ENCODE results near the gene FBXL15.

The FBXL15 gene

DNA sequence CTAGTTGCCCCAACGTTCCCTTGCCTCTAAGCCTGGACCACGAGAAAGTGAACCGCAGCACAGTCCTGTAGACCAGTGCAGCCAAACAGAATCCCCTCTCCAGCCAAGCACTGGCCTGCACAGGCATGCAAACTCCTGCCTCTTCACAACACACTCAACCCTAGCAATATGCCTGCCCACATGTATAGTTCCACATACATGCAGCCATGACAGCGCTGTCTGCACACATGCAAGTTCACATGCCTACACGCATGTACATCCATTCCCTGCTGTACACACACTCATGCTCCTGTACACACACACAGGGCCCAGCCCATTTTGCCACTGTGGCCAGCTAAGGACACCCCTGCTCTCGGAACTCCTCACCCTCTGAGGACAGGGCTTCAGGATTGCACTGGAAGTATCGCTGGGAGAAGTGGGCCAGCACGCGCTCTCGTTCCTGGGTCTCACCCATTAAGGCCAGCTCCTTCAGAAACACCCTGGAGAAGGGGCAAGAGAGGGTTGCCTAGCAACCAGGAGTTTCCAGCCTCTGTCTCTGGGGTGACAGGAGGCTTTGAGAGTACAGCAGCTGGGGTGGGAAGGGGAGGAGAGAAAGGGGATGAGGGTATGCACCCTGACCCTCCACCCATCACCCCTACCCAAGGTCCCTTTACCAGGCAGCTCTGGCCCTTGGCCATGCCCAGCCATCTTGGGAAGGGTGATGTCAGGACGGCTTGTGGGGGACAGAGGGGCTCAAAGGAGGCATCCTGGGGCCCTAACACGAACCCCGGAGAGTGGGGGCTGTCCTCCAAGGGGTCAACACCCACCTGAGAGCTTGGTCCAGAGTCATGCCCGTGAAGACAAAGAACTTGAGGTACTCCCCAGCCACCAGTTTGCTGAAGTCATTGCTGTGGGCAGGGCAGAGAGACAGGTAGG lies 9.0 kb upstream of the FBXL15 start:
- no peak for DNase-seq (ENCODE audit: low spot score)

DNA sequence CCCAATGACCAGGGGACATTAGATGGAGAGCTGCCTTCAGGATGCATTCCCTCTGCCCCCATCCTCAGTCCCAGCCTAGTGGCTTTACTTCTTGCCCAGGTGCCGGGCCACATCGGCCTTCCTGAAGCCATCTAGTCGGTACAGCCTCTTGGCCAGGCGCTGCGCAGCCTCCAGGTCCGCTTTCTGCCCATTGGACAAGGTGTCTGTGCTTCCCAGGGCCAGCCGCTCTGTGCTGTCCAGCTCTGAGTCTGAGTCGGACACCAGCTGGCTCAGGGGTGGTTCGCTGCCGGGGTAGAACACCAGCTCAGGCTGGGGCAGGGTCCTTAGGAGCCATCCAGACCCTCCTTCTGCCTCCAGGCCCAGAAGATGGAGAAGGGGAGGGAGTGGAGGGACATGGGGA lies 8.3 kb upstream of the FBXL15 start:
- DNase-seq (ENCODE audit: low spot score), result no peak

- DNase-seq (ENCODE audit: low spot score), result no peak
These were observed 7.5 kb upstream of the FBXL15 start for GRCh38 chr10:102413053-102413705.

DNA sequence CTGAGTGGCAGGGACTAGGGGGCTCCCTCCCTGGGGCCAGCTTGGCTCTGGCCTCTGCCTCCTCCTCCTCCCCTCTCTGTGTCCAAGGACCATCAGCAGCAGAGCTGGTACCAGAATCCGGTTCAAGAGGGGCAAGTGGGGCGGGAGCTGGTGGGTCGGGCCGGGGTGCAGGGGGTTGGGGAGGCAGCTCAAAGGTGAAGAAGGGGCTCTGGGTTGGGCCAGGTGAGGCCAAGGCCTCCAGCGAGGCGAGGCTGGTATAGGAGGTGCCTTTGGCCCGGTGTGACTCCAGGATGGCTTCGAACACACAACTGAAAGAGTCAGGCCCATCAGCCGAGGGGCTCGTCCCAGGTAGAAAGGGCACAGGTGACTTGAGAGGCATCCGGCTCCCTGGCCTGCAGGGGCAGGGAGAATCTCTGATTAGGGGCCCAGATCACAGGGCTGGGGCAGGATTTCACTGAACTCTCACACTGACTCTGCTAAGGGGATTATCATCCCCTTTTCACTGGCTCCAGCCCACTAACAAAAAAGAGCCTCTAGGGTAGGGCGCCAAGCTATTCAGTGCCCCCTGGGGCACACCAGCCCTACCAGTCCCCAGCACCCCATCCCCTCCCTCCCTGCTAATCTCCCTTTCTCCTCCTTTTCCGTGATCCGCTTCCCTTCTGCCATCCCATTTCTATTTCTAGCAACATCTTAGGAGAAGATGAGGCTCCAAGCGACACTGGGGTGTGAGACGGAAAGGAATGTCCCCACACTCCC lies 6.7 kb upstream of the FBXL15 start:
- no peak for DNase-seq (ENCODE audit: low spot score)

DNA sequence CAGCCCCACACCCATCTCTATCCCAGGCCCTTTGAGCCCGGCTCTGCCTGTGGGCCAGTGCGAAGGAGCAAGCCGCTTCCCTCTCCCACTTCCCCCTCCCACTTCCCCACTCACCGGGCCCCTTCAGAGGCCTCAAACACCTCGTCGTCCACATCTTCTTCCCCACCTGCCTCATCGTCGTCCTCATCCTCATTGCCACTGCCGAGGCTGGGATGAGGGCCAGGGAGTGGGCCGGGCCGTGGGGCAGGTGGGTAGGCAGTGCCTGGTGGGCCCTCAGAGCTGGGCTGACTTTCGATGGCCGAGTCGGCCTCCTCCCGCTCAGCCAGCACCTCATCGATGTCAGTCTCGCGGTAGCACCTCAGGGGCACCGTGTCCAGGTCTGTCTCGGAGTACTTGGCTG lies 5.9 kb upstream of the FBXL15 start:
- DNase-seq (ENCODE audit: low spot score), result no peak

DNA sequence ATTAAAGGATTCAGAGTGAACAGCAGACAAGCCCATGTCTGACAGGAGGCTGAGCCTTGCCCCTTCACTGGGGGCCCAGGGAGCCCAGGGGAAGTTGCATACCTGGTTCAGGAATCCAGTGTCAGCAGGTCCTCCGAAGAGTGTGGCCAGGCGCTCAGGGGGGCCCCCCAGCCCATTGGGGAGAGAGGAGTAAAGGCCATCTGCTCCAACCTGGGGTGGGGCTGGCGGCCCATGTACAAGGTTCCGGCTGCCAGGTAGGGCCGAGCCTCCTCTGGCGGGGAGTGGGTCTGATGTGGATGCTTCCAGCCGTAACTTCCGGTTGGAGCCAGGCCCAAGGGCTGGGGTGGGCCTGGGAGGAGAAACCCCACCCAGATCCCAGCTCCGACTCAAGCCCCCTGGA lies 4.4 kb upstream of the FBXL15 start:
- no peak for DNase-seq (ENCODE audit: low spot score)

GRCh38 chr10:102416695-102417094 lies 3.9 kb upstream of the FBXL15 start:
- no peak for DNase-seq (ENCODE audit: low spot score)

DNA sequence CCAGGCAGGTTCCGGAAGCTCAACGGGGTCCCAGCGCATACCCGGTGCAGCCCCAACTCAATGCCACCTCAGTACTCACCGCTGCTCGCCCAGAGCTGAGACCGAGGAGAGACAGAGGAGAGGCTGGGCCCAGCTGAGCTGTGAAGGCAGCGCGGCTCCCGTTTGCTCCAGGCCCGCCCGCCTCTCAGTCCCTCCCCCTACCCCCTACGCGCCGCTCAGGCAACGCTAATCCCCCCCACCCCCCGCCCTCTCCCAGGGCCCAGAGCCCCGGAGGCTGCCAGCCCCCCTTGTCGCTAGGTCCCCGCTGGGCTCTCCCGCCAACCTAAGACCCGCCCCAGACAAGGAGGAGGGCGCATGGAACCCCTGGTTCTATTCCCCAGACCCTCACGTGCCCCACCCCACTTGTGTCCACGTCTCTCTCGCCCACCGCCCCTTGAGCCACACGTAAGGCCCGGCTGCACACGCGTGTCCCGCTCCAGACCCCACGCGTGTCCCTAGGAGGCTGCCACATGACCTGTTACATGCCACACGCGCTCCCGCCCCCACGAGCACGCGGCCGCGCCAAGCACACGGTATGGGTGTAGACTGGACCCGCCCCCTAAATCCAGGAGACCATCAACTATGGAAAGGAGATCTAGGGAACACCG lies 1.9 kb upstream of the FBXL15 start, which contains the start of gene PSD:
PSD (minus strand) TSS at position 164 of the 647 bp plus-strand sequence. CDS start 1,747 bp downstream, outside the sequence.
- DNase-seq (ENCODE audit: low spot score), result no peak

- no peak for DNase-seq (ENCODE audit: low spot score)
These were observed 1.1 kb upstream of the FBXL15 start for GRCh38 chr10:102419269-102420180.

DNA sequence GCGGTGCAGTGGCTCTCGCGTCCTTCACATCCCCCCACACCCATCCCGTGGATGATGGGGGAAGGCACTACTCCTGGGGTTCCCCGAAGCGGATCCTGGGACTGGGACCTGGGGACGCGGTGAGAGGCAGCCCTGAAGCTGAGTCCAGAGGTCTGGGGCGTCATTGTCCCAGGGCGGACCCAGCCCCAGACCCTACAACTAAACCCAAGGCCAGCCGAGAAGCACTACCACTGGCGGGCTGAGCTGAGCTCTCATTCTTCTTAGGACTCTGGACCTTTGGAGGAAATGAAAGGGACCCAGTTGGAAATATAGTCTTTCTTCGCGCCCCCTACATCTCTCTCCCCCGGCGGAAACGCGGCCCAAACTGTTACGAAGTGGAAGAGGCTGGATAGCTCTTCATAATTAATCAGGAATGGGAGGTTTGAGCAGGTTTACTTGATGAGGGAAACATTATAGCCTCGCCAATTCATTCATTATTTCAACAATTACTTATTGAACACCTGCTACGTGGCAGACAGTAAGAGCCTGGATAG lies 389 bp upstream of the FBXL15 start:
- no peak for DNase-seq (ENCODE audit: low spot score)

- no peak for DNase-seq (ENCODE audit: low spot score)
These were observed 796 bp downstream of the FBXL15 start for GRCh38 chr10:102421507-102421756.

DNA sequence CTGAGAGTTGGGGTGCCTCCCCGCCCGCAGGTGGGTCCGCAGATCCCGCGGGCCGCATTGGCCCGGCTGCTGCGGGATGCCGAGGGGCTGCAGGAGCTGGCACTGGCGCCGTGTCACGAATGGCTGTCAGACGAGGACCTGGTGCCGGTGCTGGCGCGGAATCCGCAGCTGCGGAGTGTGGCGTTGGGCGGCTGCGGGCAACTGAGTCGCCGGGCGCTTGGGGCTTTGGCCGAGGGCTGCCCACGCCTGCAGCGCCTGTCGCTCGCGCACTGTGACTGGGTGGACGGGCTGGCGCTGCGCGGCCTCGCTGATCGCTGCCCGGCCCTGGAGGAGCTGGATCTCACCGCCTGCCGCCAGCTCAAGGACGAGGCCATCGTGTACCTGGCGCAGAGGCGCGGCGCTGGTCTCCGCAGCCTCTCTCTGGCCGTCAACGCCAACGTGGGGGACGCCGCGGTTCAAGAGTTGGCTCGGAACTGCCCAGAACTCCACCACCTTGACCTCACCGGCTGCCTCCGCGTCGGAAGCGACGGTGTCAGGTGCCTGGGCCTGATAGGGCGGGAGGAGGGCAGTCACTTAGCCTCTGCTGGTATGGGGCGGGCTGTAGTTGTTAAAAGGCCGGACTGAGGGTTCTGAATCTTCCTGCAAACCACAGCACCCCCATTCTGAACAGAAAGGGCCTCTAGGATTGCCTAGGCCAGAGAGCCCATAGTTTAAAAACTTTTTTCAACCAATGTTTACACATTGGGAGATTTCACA lies 1.3 kb downstream of the FBXL15 start:
- no peak for DNase-seq (ENCODE audit: low spot score)

DNA sequence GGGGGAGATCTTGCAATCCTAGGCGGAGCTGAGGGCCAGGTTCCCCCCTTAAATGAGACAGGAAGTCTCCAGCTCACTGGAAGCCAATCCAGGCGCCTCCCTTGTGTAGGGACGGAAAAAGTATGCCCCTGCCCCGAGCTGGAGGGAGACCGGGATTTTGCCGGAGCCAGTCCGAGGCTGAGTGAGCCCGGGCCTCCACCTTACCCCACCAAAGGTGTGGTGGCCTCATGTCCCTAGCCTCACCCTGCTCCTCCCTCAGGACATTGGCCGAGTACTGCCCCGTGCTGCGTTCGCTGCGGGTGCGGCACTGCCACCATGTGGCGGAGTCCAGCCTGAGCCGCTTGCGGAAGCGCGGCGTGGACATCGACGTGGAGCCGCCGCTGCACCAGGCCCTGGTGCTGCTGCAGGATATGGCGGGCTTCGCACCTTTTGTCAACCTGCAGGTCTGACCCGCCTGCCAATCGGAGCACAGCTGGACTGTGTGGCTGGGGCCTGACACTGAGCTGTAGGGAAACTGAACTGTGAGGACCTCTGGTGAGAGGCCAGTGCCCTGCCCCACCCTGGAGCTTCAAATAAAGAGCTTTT lies 2.0 kb downstream of the FBXL15 start:
- peak; percentile 72 for DNase-seq (ENCODE audit: low spot score)

DNA sequence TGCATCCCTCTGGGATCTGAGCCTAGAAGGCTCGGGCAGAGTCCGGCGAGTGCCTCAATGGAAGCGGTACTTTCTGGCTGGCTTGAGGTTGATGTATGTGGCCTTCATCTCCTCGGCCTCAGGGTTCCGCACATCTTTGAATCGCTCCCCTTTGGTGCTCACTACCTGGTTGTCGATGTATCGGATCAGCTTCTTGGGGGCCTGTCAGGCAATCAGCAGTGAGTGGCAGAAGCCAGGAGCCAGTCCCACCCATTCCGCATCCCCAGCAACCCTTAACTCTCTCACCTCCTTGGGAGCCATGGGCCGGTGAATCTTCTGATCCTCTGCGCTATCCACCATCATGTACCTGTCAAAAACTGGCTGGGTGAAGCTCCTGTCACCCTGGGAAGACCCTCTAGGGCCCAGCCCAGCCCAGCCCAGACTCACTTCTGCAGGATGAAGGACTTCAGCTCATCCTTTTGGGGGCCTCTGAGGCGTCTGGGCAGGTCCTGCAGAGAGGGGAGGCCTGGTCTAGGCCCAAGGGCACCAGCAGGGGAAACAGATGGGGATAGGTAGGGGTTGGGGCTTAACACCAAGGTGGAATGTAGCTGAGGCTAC lies 2.8 kb downstream of the FBXL15 start:
- no peak for DNase-seq (ENCODE audit: low spot score)

- no peak for DNase-seq (ENCODE audit: low spot score)
These were observed 3.5 kb downstream of the FBXL15 start for GRCh38 chr10:102424145-102424544.

GRCh38 chr10:102424916-102425315 lies 4.3 kb downstream of the FBXL15 start:
- no peak for DNase-seq (ENCODE audit: low spot score)

DNA sequence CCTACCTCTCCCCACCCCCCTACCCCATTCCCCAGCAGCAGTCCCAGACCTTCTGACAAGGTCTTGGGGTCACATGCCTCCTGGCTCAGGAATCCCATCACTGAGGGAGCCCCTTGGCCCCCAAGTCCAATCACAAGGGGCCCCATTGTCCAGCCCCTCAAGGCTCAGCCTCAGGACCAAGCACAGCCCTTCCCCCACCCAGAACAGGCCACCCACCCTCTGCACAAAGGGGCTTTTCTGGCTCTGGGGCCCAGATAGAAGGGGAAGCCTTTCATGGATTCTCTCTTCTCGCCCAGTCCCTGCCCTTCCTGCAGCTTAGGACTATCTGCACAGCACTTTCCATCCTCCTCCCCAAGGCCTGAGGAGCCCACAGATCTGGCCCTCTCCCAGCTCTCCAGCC lies 4.8 kb downstream of the FBXL15 start:
- DNase-seq (ENCODE audit: low spot score), result no peak

GRCh38 chr10:102426803-102427287 lies 6.2 kb downstream of the FBXL15 start:
- no peak for DNase-seq (ENCODE audit: low spot score)

GRCh38 chr10:102429468-102429867 lies 8.8 kb downstream of the FBXL15 start:
- DNase-seq (ENCODE audit: low spot score), result no peak

Data from kidney capillary endothelial cell (primary cell).